ENCODE measurements around the gene LRP1. TPM values are rescaled to one million over a fixed set of nuclear protein-coding genes. Genes with fewer than 3 reads are reported as not detected.

LRP1 gene
- total and polyA plus RNA-seq, 2 of the 13 experiments (the other 11 are each of a cell fraction or from before 2014, with no cell fraction given): 14.7 to 30.8 TPM

DNA sequence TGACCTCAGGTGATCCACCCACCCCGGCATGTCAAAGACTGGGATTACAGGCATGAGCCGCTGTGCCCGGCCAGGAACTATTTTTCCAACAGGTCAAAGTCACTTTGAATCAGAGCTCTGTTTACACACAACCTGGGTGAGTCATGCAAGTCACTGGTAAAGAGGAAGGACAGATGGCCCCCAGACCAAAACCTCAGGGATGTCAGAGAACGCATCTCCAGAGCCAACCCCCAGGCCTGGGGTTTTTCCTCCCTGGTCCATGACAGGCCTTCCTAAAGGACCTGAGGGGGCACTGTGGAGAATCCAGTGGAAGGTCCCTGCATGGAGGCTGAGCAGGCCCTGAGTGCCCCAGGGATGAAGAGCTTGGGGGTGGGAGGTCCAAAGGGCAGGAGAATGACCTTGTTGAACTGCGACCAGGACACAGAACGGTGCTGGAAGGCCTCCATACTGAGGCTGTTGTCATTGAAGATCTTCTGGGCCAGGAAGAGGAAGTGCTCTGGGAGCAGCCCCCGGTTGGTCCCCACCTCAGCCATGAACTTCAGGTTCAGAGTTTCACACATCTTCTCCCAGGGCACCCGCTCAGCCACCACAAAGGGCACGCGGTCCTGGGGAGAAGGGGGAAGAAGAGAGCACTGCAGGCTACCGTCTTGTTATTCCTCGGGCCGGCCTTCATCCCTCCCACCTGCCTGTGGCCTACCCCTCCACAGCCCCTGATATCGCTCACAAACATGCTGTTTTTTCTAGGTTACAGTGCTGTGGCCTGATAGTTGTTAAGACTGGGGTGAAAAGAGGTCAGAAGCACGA lies 26.2 kb upstream of the LRP1 start (continued):
- TF ChIP-seq, protein P1, sequence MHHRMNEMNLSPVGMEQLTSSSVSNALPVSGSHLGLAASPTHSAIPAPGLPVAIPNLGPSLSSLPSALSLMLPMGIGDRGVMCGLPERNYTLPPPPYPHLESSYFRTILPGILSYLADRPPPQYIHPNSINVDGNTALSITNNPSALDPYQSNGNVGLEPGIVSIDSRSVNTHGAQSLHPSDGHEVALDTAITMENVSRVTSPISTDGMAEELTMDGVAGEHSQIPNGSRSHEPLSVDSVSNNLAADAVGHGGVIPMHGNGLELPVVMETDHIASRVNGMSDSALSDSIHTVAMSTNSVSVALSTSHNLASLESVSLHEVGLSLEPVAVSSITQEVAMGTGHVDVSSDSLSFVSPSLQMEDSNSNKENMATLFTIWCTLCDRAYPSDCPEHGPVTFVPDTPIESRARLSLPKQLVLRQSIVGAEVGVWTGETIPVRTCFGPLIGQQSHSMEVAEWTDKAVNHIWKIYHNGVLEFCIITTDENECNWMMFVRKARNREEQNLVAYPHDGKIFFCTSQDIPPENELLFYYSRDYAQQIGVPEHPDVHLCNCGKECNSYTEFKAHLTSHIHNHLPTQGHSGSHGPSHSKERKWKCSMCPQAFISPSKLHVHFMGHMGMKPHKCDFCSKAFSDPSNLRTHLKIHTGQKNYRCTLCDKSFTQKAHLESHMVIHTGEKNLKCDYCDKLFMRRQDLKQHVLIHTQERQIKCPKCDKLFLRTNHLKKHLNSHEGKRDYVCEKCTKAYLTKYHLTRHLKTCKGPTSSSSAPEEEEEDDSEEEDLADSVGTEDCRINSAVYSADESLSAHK (CRISPR knock-in tag; IDR thresholded peaks at IDR 0.05; ENCODE audit: borderline replicate concordance): no peak
- 0 out of 2 replicates have a peak, but pooled peaks have one; percentile 15 for TF ChIP-seq TOPORS (CRISPR knock-in tag; IDR thresholded peaks at IDR 0.05)
- TF ChIP-seq PHF8 (CRISPR knock-in tag; IDR thresholded peaks at IDR 0.05): peak; percentile 29; the same call in 1 of the 2 replicates
- TF ChIP-seq, protein P2, sequence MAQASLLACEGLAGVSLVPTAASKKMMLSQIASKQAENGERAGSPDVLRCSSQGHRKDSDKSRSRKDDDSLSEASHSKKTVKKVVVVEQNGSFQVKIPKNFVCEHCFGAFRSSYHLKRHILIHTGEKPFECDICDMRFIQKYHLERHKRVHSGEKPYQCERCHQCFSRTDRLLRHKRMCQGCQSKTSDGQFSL (CRISPR knock-in tag; IDR thresholded peaks at IDR 0.05): peak; percentile 55
- no peak for TF ChIP-seq ZNF792 (CRISPR knock-in tag; IDR thresholded peaks at IDR 0.05)
- TF ChIP-seq ZUFSP (CRISPR knock-in tag; IDR thresholded peaks at IDR 0.05; ENCODE audit: borderline replicate concordance): no peak
- TF ChIP-seq SOX6 (IDR thresholded peaks at IDR 0.05): no peak
- peak; percentile 89 for TF ChIP-seq SOX6 (CRISPR knock-in tag; IDR thresholded peaks at IDR 0.05)
- TF ChIP-seq ZFP62 (CRISPR knock-in tag; IDR thresholded peaks at IDR 0.05): no peak
- peak; percentile 52 to 72; a peak in 3 of 4 replicates for TF ChIP-seq EP300 (IDR thresholded peaks at IDR 0.05; ENCODE audit: low read depth in 2 of 2, low read length in 2 of 2)
- 0 out of 2 replicates have a peak, but pooled peaks have one; percentile 35 for TF ChIP-seq EP300 (CRISPR knock-in tag; IDR thresholded peaks at IDR 0.05; ENCODE audit: borderline replicate concordance)
- TF ChIP-seq KLF9 (CRISPR knock-in tag; IDR thresholded peaks at IDR 0.05; ENCODE audit: low read depth): no peak
- peak; percentile 38; the same call in 1 of the 2 replicates for TF ChIP-seq GABPA (IDR thresholded peaks at IDR 0.05; ENCODE audit: low read depth, low read length)
- peak; percentile 81 for TF ChIP-seq GABPA (CRISPR knock-in tag; IDR thresholded peaks at IDR 0.05; ENCODE audit: low read depth)
- TF ChIP-seq SMARCC2 (IDR thresholded peaks at IDR 0.05): peak; percentile 33; the same call in 1 of the 2 replicates
- TF ChIP-seq ZNF407 (CRISPR knock-in tag; IDR thresholded peaks at IDR 0.05; ENCODE audit: not compliant biosample characterization): no peak
- TF ChIP-seq ZNF7 (CRISPR knock-in tag; IDR thresholded peaks at IDR 0.05): no peak
- TF ChIP-seq KMT2B (CRISPR knock-in tag; IDR thresholded peaks at IDR 0.05): peak; percentile 26

Measured in HepG2 (cell line).